CD8-positive, alpha-beta memory T cell (primary cell): Measurements from ENCODE around the gene AFP. TPM values are rescaled to one million over a fixed set of nuclear protein-coding genes. Genes with fewer than 3 reads are reported as not detected.

ENCODE experiments used
- CTCF ChIA-PET: fragments of 350-600 bp; sonication (Branson Sonifier 250); formaldehyde crosslinking; loops from one replicate; lab custom pipeline; 2021; ENCODE audit warnings: antibody characterized with exemption; lab: Charles Lee
- POLR2A ChIA-PET: fragments of 350-600 bp; sonication (Branson Sonifier 250); formaldehyde crosslinking; loops from one replicate; lab custom pipeline; 2021; ENCODE audit warnings: antibody characterized with exemption; lab: Charles Lee
- DNase-seq, 5 donors: peaks; one replicate each; pipeline versions ENCODE4 v3.0.0 to v3.0.0-alpha.2; 2020 to 2022; ENCODE audit warnings: mixed read lengths in 1 of 5
- H3K27ac ChIP-seq: one replicate; pipeline ENCODE4 v1.7.0; 2013; ENCODE audit warnings: low read depth, mild to moderate bottlenecking, low read length, moderate library complexity
- H3K27me3 ChIP-seq: 2 replicates; pipeline ENCODE4 v1.7.0; 2013; ENCODE audit warnings: low read length, mild to moderate bottlenecking; ENCODE audit not compliant: insufficient read depth, poor library complexity, severe bottlenecking
- H3K36me3 ChIP-seq: 2 replicates; pipeline ENCODE4 v1.7.0; 2013; ENCODE audit warnings: mild to moderate bottlenecking, low read length, moderate library complexity; ENCODE audit not compliant: insufficient read depth
- H3K4me1 ChIP-seq: 2 replicates; pipeline ENCODE4 v1.7.0; 2013; ENCODE audit warnings: mild to moderate bottlenecking, low read length, moderate library complexity; ENCODE audit not compliant: insufficient read depth
- H3K4me3 ChIP-seq: 2 replicates; pipeline ENCODE4 v1.7.0; 2013; ENCODE audit warnings: mild to moderate bottlenecking, low read length
- H3K9me3 ChIP-seq: 2 replicates; pipeline ENCODE4 v1.7.0; 2013; ENCODE audit warnings: mild to moderate bottlenecking, low read length
- H3K27ac Mint-ChIP-seq, 8 donors: one replicate each; pipeline ENCODE4 v1.8.0; 2020 to 2021; ENCODE audit warnings: mixed read lengths in 8 of 8, mild to moderate bottlenecking in 6 of 8, inconsistent platforms in 3 of 8, moderate library complexity in 3 of 8
- H3K27me3 Mint-ChIP-seq, 2 donors: one replicate each; pipeline ENCODE4 v1.8.0; 2020 to 2021; ENCODE audit warnings: mixed read lengths in 2 of 2, mild to moderate bottlenecking in 1 of 2, moderate library complexity in 1 of 2
- H3K36me3 Mint-ChIP-seq, 3 donors: one replicate each; pipeline ENCODE4 v1.8.0; 2020 to 2021; ENCODE audit warnings: mixed read lengths in 3 of 3, inconsistent platforms in 1 of 3, mild to moderate bottlenecking in 1 of 3
- H3K4me1 Mint-ChIP-seq, 3 donors: one replicate each; pipeline ENCODE4 v1.8.0; 2020 to 2021; ENCODE audit warnings: mixed read lengths in 3 of 3, inconsistent platforms in 1 of 3, mild to moderate bottlenecking in 1 of 3
- H3K4me3 Mint-ChIP-seq, 7 donors: one replicate each; pipeline ENCODE4 v1.8.0; 2020 to 2021; ENCODE audit warnings: mixed read lengths in 7 of 7, mild to moderate bottlenecking in 6 of 7, moderate library complexity in 4 of 7, inconsistent platforms in 2 of 7
- H3K9me3 Mint-ChIP-seq, 5 donors: one replicate each; pipeline ENCODE4 v1.8.0; 2020 to 2022; ENCODE audit warnings: mixed read lengths in 5 of 5, mild to moderate bottlenecking in 3 of 5, moderate library complexity in 2 of 5, inconsistent platforms in 1 of 5
- polyA plus RNA-seq: library from polyadenylated mRNA; unstranded; fragments of 300-500 nt; fragmentation: Illumina TruSeq; gene quantifications from one replicate; pipeline ENCODE4 v1.2.3, GENCODE V29; 2021
- total RNA-seq, 2 experiments: library from RNA; stranded (reverse); gene quantifications; one replicate each; pipeline ENCODE4 v1.2.3, GENCODE V29; 2021

Gene AFP
- total and polyA plus RNA-seq, 3 experiments from 2014 or later = not detected

GRCh38 chr4:73468170-73468569 is 32.1 kb downstream of the AFP start:
- Histone ChIP-seq H3K27ac (no peak overlapping the region), H3K4me3 (no peak overlapping the region), H3K4me1 (no peaks in the 10 kb centered on the region), H3K27me3 (no peaks in the 10 kb centered on the region), H3K9me3 (no peaks in the 10 kb centered on the region), H3K36me3 (no peaks in the 10 kb centered on the region)
- no peak for DNase-seq
- H3K4me1 Mint-ChIP-seq = no peaks in the 10 kb centered on the region
- no peak overlapping the region for H3K4me3 Mint-ChIP-seq
- H3K9me3 Mint-ChIP-seq = peaks cover 0 to 10% (median 3%) of the 10 kb centered on the region in 5 donors
- ChIA-PET CTCF (no interaction called here), POLR2A (no interaction called here)
- H3K27me3 Mint-ChIP-seq = peaks cover 0 to 1% of the 10 kb centered on the region in 2 donors
- H3K36me3 Mint-ChIP-seq = no peaks in the 10 kb centered on the region
- H3K27ac Mint-ChIP-seq = no peak overlapping the region

GRCh38 chr4:73470728-73471127 is 34.7 kb downstream of the AFP start:
- H3K4me3 Mint-ChIP-seq = no peak overlapping the region
- H3K36me3 ChIP-seq = no peaks in the 10 kb centered on the region
- ChIA-PET CTCF (no interaction called here), POLR2A (no interaction called here)
- H3K36me3 Mint-ChIP-seq = no peaks in the 10 kb centered on the region
- H3K9me3 ChIP-seq = no peaks in the 10 kb centered on the region
- H3K4me1 ChIP-seq = no peaks in the 10 kb centered on the region
- H3K27ac Mint-ChIP-seq = no peak overlapping the region
- no peak for DNase-seq
- no peak overlapping the region for H3K4me3 ChIP-seq
- no peak overlapping the region for H3K27ac ChIP-seq
- no peaks in the 10 kb centered on the region for H3K4me1 Mint-ChIP-seq
- peaks cover 0 to 1% of the 10 kb centered on the region in 2 donors for H3K27me3 Mint-ChIP-seq
- H3K27me3 ChIP-seq = no peaks in the 10 kb centered on the region
- peaks cover 3 to 12% (median 5%) of the 10 kb centered on the region in 5 donors for H3K9me3 Mint-ChIP-seq

DNA sequence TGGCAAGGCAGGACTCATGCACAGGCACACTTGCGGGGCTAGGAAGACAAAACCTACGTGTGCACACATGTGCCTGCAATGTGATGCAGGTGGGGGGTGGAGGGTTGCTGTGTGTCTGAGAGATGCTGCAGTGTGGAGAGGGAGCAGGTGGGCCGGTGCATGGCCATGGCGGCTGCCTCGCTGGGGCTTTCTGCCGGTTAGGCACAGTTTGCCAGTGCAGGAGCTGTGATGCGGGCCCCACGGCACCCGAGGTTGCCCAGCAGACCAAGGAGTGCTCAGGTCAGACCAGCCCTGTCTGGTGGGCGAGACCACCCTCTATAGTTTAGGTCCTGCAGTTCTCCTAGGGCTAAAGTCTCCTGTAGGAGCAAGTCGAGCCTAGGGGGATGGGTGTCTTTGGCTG is 41.2 kb downstream of the AFP start:
- POLR2A ChIA-PET = no interaction called here
- H3K9me3 Mint-ChIP-seq = peaks cover 0 to 9% (median 5%) of the 10 kb centered on the region in 5 donors
- CTCF ChIA-PET = no interaction called here

GRCh38 chr4:73479323-73479722 is 43.3 kb downstream of the AFP start:
- Histone ChIP-seq H3K27me3 (no peaks in the 10 kb centered on the region), H3K4me3 (no peak overlapping the region), H3K36me3 (no peaks in the 10 kb centered on the region), H3K4me1 (no peaks in the 10 kb centered on the region), H3K9me3 (no peaks in the 10 kb centered on the region), H3K27ac (no peak overlapping the region)
- H3K27me3 Mint-ChIP-seq = no peaks in the 10 kb centered on the region
- POLR2A ChIA-PET = no interaction called here
- no peak overlapping the region for H3K27ac Mint-ChIP-seq
- CTCF ChIA-PET = no interaction called here
- H3K36me3 Mint-ChIP-seq = no peaks in the 10 kb centered on the region
- no peak for DNase-seq
- no peak overlapping the region for H3K4me3 Mint-ChIP-seq
- no peaks in the 10 kb centered on the region for H3K4me1 Mint-ChIP-seq
- H3K9me3 Mint-ChIP-seq = peaks cover 0 to 7% (median 2%) of the 10 kb centered on the region in 5 donors

More for the DNA sequence above, 41.2 kb downstream of the AFP start:
- no peaks in the 10 kb centered on the region for H3K4me1 ChIP-seq
- H3K27ac Mint-ChIP-seq = no peak overlapping the region
- H3K4me1 Mint-ChIP-seq = no peaks in the 10 kb centered on the region
- H3K36me3 Mint-ChIP-seq = no peaks in the 10 kb centered on the region
- no peak overlapping the region for H3K4me3 ChIP-seq
- H3K27ac ChIP-seq = no peak overlapping the region
- no peaks in the 10 kb centered on the region for H3K9me3 ChIP-seq
- peaks cover 0 to 1% of the 10 kb centered on the region in 2 donors for H3K27me3 Mint-ChIP-seq
- no peak overlapping the region for H3K4me3 Mint-ChIP-seq
- H3K27me3 ChIP-seq = no peaks in the 10 kb centered on the region
- no peak for DNase-seq
- no peaks in the 10 kb centered on the region for H3K36me3 ChIP-seq

GRCh38 chr4:73481358-73481757 is 45.3 kb downstream of the AFP start, which contains the start of gene AFM:
TSS of gene AFM (plus strand) at chr4:73481745. CDS start at chr4:73481776, 31 bp downstream.
- Mint-ChIP-seq H3K9me3 (peaks cover 0 to 4% (median 0%) of the 10 kb centered on the region in 5 donors), H3K4me1 (no peaks in the 10 kb centered on the region), H3K27ac (no peak within 1 kb of the TSS), H3K4me3 (no peak within 1 kb of the TSS), H3K27me3 (no peaks in the 10 kb centered on the region), H3K36me3 (no peaks in the 10 kb centered on the region)
- no peaks in the 10 kb centered on the region for H3K9me3 ChIP-seq
- CTCF ChIA-PET = no interaction called here
- no peaks in the 10 kb centered on the region for H3K27me3 ChIP-seq
- POLR2A ChIA-PET = no interaction called here
- no peak within 1 kb of the TSS for H3K27ac ChIP-seq
- no peaks in the 10 kb centered on the region for H3K36me3 ChIP-seq
- H3K4me1 ChIP-seq = no peaks in the 10 kb centered on the region
- no peak for DNase-seq
- H3K4me3 ChIP-seq = no peak within 1 kb of the TSS

DNA sequence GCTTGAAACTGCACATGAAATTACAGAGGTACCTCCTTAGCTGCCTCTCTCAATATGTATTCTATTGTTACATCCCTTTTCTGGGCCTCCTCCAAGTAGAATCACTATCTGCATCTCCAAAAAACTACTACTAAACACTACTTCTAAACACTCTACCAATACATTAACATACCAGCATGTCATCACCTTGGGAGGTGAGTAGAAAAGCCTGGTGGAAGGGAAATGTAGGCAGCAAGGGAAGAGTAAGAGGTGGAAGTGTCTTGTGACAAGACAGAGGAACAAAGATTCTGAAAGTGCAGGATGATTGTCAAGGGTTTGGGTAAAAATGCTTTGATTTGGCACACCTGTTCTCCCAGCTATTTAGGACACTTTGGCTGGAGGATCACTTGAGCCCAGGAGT is 49.1 kb downstream of the AFP start:
- POLR2A ChIA-PET = no interaction called here
- CTCF ChIA-PET = no interaction called here
- no peaks in the 10 kb centered on the region for H3K4me1 ChIP-seq
- no peaks in the 10 kb centered on the region for H3K36me3 Mint-ChIP-seq
- no peaks in the 10 kb centered on the region for H3K9me3 ChIP-seq
- peaks cover 0 to 1% of the 10 kb centered on the region in 2 donors for H3K27me3 Mint-ChIP-seq
- H3K36me3 ChIP-seq = no peaks in the 10 kb centered on the region
- no peak overlapping the region for H3K4me3 ChIP-seq
- no peak overlapping the region for H3K27ac ChIP-seq
- no peaks in the 10 kb centered on the region for H3K27me3 ChIP-seq
- no peak overlapping the region for H3K4me3 Mint-ChIP-seq
- DNase-seq = no peak
- H3K4me1 Mint-ChIP-seq = no peaks in the 10 kb centered on the region
- H3K9me3 Mint-ChIP-seq = peaks cover 0 to 4% (median 0%) of the 10 kb centered on the region in 5 donors
- no peak overlapping the region for H3K27ac Mint-ChIP-seq

- Histone ChIP-seq H3K27ac (no peak overlapping the region), H3K9me3 (no peaks in the 10 kb centered on the region), H3K27me3 (no peaks in the 10 kb centered on the region), H3K36me3 (no peaks in the 10 kb centered on the region), H3K4me3 (no peak overlapping the region), H3K4me1 (no peaks in the 10 kb centered on the region)
- Mint-ChIP-seq H3K27ac (no peak overlapping the region), H3K4me3 (no peak overlapping the region), H3K9me3 (peaks cover 0 to 4% (median 0%) of the 10 kb centered on the region in 5 donors), H3K27me3 (peaks cover 0 to 1% of the 10 kb centered on the region in 2 donors), H3K36me3 (no peaks in the 10 kb centered on the region), H3K4me1 (no peaks in the 10 kb centered on the region)
- CTCF ChIA-PET = no interaction called here
- no peak for DNase-seq
- POLR2A ChIA-PET = no interaction called here
These were observed 49.6 kb downstream of the AFP start for GRCh38 chr4:73485596-73485995.

DNA sequence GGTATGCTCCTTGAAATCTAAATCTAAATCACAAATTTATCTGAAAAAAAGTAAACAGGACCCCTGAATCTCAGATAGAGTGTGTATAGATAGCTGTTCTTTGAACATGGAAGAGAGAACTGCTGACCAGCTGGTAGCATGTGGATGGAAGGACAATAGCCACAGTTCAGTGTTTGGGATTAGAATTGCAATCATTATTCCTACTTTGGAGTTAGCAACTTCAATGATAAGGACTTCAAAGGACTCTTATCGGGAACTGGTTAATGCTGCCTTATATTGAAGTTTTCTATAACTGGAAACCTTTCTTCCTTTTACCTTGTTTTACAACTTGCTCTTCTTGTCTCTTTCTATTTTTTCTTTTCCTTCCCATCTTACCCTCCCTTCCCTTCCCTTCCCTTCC is 50.5 kb downstream of the AFP start:
- Histone ChIP-seq H3K27me3 (no peaks in the 10 kb centered on the region), H3K9me3 (no peaks in the 10 kb centered on the region), H3K4me1 (no peaks in the 10 kb centered on the region), H3K27ac (no peak overlapping the region), H3K4me3 (no peak overlapping the region), H3K36me3 (no peaks in the 10 kb centered on the region)
- Mint-ChIP-seq H3K4me3 (no peak overlapping the region), H3K27me3 (peaks cover 0 to 1% of the 10 kb centered on the region in 2 donors), H3K9me3 (peaks cover 0 to 2% (median 0%) of the 10 kb centered on the region in 5 donors), H3K4me1 (no peaks in the 10 kb centered on the region), H3K27ac (no peak overlapping the region), H3K36me3 (no peaks in the 10 kb centered on the region)
- ChIA-PET CTCF (no interaction called here), POLR2A (no interaction called here)
- DNase-seq = no peak
